HepG2 (cell line): Measurements from ENCODE around the gene TMEM135. TPM values are rescaled to one million over a fixed set of nuclear protein-coding genes. Genes with fewer than 3 reads are reported as not detected.

Experiments
- CREB1 ChIP-seq, 2 experiments: fragments of 450-650 bp in 1 of 2; IDR thresholded peaks; 2 replicates each; pipeline ENCODE4 v1.6.1; 2016 to 2017; ENCODE audit warnings: control low read depth in 1 of 2, mild to moderate bottlenecking in 1 of 2, missing compliant biosample characterization in 1 of 2, missing genetic modification characterization in 1 of 2
- DNMT3B ChIP-seq: conservative IDR thresholded peaks from 2 replicates; pipeline ENCODE4 v1.6.1; 2016; ENCODE audit warnings: missing biosample characterization, control low read depth
- FOXA3 ChIP-seq: IDR thresholded peaks from 2 replicates; pipeline ENCODE4 v1.6.1; 2016; ENCODE audit warnings: missing genetic modification reagents, missing compliant biosample characterization
- GATAD2A ChIP-seq: IDR thresholded peaks from 2 replicates; pipeline ENCODE4 v1.6.1; 2016
- HIC2 ChIP-seq: sonication (generic); formaldehyde crosslinking; IDR thresholded peaks from 2 replicates; pipeline ENCODE4 v1.9.0; 2022; ENCODE audit warnings: low read depth, missing genetic modification reagents
- KDM2A ChIP-seq: sonication (generic); formaldehyde crosslinking; IDR thresholded peaks from 2 replicates; pipeline ENCODE4 v1.4.0; 2020; ENCODE audit warnings: low read depth, missing genetic modification reagents, borderline replicate concordance
- MIER3 ChIP-seq: IDR thresholded peaks from 2 replicates; pipeline ENCODE4 v1.6.1; 2016; ENCODE audit warnings: missing compliant biosample characterization, borderline replicate concordance
- NFAT5 ChIP-seq: sonication (generic); formaldehyde crosslinking; IDR thresholded peaks from 2 replicates; pipeline ENCODE4 v1.4.0; 2020; ENCODE audit warnings: missing genetic modification reagents
- PCBP1 ChIP-seq: fragments of 200-400 bp; formaldehyde crosslinking; IDR thresholded peaks from 2 replicates; pipeline ENCODE4 v1.6.1; 2017; ENCODE audit warnings: mild to moderate bottlenecking, low read depth, low read length, borderline replicate concordance
- SRF ChIP-seq: IDR thresholded peaks from 2 replicates; pipeline ENCODE4 v1.6.1; 2011; ENCODE audit warnings: mild to moderate bottlenecking, low read depth, low read length, moderate library complexity
- ZGPAT ChIP-seq: IDR thresholded peaks from 2 replicates; pipeline ENCODE4 v1.6.1; 2016; ENCODE audit warnings: mild to moderate bottlenecking
- ZNF235 ChIP-seq: sonication (generic); formaldehyde crosslinking; IDR thresholded peaks from 2 replicates; pipeline ENCODE4 v1.8.1; 2023; ENCODE audit warnings: mild to moderate bottlenecking, missing genetic modification reagents, borderline replicate concordance
- ZNF333 ChIP-seq: sonication (generic); formaldehyde crosslinking; IDR thresholded peaks from 2 replicates; pipeline ENCODE4 v1.4.0; 2020; ENCODE audit warnings: mild to moderate bottlenecking, missing genetic modification reagents, borderline replicate concordance
- ZNF337 ChIP-seq: sonication (generic); formaldehyde crosslinking; IDR thresholded peaks from 2 replicates; pipeline ENCODE4 v1.5.1; 2020; ENCODE audit warnings: missing genetic modification reagents, low read depth, mild to moderate bottlenecking, borderline replicate concordance
- ZNF589 ChIP-seq: sonication (generic); formaldehyde crosslinking; conservative IDR thresholded peaks from 2 replicates; pipeline ENCODE4 v1.8.0; 2022; ENCODE audit warnings: mild to moderate bottlenecking, moderate library complexity, missing genetic modification reagents
- ZNF639 ChIP-seq: conservative IDR thresholded peaks from 2 replicates; pipeline ENCODE4 v1.6.1; 2018; ENCODE audit warnings: missing genetic modification reagents
- ZNF660 ChIP-seq: sonication (generic); formaldehyde crosslinking; IDR thresholded peaks from 2 replicates; pipeline ENCODE4 v1.5.1; 2020; ENCODE audit warnings: mild to moderate bottlenecking, low read depth, missing genetic modification reagents, borderline replicate concordance
- ZNF674 ChIP-seq: sonication (generic); formaldehyde crosslinking; IDR thresholded peaks from 2 replicates; pipeline ENCODE4 v1.5.0; 2020; ENCODE audit warnings: low read depth, mild to moderate bottlenecking, missing genetic modification reagents
- ZNF704 ChIP-seq: sonication (generic); formaldehyde crosslinking; IDR thresholded peaks from 2 replicates; pipeline ENCODE4 v1.8.1; 2023; ENCODE audit warnings: mild to moderate bottlenecking, inconsistent platforms, moderate library complexity, missing genetic modification reagents, borderline replicate concordance
- polyA plus RNA-seq, 8 experiments: library from polyadenylated mRNA; depleted of rRNA in 3 of 8; stranded (reverse) in 7 of 8; unstranded in 1 of 8; fragments of >200 nt; fragmentation: Illumina TruSeq in 4 of 8; extraction: Trizol in 4 of 8; gene quantifications; 2 replicates each; pipeline versions ENCODE4 v1.2.1 to v1.2.3, GENCODE V29; 2011 to 2016; ENCODE audit warnings: low read depth in 4 of 8, missing spikeins in 1 of 8, mixed read lengths in 1 of 8; ENCODE audit not compliant: insufficient read depth in 1 of 8
- total RNA-seq, 5 experiments: library from RNA; depleted of rRNA; stranded (reverse); fragments of >200 nt; fragmentation: Illumina TruSeq; extraction: Trizol; gene quantifications; 2 replicates each; pipeline ENCODE4 v1.2.3, GENCODE V29; 2016; ENCODE audit warnings: low read depth in 1 of 5

The TMEM135 gene
- total and polyA plus RNA-seq, 2 of the 13 experiments (the other 11 are each of a cell fraction or from before 2014, with no cell fraction given): 36.6 to 88.9 TPM

GRCh38 chr11:87128372-87128771 is 90.6 kb downstream of the TMEM135 start (continued):
- TF ChIP-seq CREB1 (IDR thresholded peaks at IDR 0.05) (no peak), CREB1 (CRISPR knock-in tag; IDR thresholded peaks at IDR 0.05) (peak; percentile 50), DNMT3B (CRISPR knock-in tag) (no peak), GATAD2A (CRISPR knock-in tag) (peak; percentile 78), PCBP1 (no peak), MIER3 (peak; percentile 35; the same call in 1 of the 2 replicates), ZNF589 (CRISPR knock-in tag) (no peak), NFAT5 (no peak), ZNF235 (CRISPR knock-in tag) (no peak), ZNF639 (CRISPR knock-in tag) (no peak), ZNF337 (no peak), KDM2A (no peak), ZNF660 (CRISPR knock-in tag) (no peak), SRF (no peak), FOXA3 (CRISPR knock-in tag) (peak; percentile 96), ZGPAT (peak; percentile 66), ZNF674 (no peak), ZNF333 (CRISPR knock-in tag) (no peak), ZNF704 (CRISPR knock-in tag) (no peak), HIC2 (no peak)
